A549 (cell line): ENCODE results near the gene MPPED2. TPM values are rescaled to one million over a fixed set of nuclear protein-coding genes. Genes with fewer than 3 reads are reported as not detected.

ENCODE experiments used
- ATAC-seq, 2 experiments: fragments of 200-7000 bp in 1 of 2; fragments of >200 bp in 1 of 2; cut with Nextera tagmentation in 1 of 2; cut with Tn5 transposase in 1 of 2; 3 replicates each; pipeline versions ENCODE4 v1.8.0 to v1.9.1; 2018 to 2020; ENCODE audit warnings: mild to moderate bottlenecking in 1 of 2, moderate library complexity in 1 of 2
- CTCF ChIA-PET: fragments of 300-600 bp; sonication (Branson Sonifier 250); formaldehyde crosslinking; extraction: SDS; loops from one replicate; lab custom pipeline; 2021; ENCODE audit warnings: antibody characterized with exemption, inconsistent platforms; lab: Yijun Ruan, JAX
- POLR2A ChIA-PET: fragments of 350-600 bp; formaldehyde crosslinking; extraction: SDS; loops from one replicate; lab custom pipeline; 2021; ENCODE audit warnings: antibody characterized with exemption, inconsistent platforms; lab: Yijun Ruan, JAX
- DNase-seq, 2 experiments: peaks; one replicate each; pipeline versions ENCODE4 v3.0.0 to v3.0.0-alpha.2; 2011 to 2016; ENCODE audit warnings: low read depth in 1 of 2, low spot score in 1 of 2
- FAIRE-seq: peaks from 2 replicates; lab custom pipeline; 2011; peaks lifted over from hg19 to GRCh38; lab: Jason Lieb, UNC
- H3K27ac ChIP-seq, 2 experiments: fragments of >200 bp; sonication (Bioruptor Twin); formaldehyde crosslinking; 3 replicates each; pipeline ENCODE4 v1.5.1; 2016 to 2017
- H3K4me1 ChIP-seq: fragments of >200 bp; sonication (Bioruptor Twin); formaldehyde crosslinking; 3 replicates; pipeline ENCODE4 v1.6.1; 2016
- H3K4me2 ChIP-seq: fragments of >200 bp; sonication (Bioruptor Twin); formaldehyde crosslinking; 3 replicates; pipeline ENCODE4 v1.6.1; 2016
- H3K4me3 ChIP-seq: fragments of >200 bp; sonication (Bioruptor Twin); formaldehyde crosslinking; 3 replicates; pipeline ENCODE4 v1.5.1; 2016
- H3K9me3 ChIP-seq: fragments of >200 bp; sonication (Bioruptor Twin); formaldehyde crosslinking; 3 replicates; pipeline ENCODE4 v1.6.1; 2016
- CEBPB ChIP-seq, 2 experiments: fragments of >200 bp in 1 of 2; sonication (Bioruptor Twin) in 1 of 2; formaldehyde crosslinking in 1 of 2; IDR thresholded peaks; 2 replicates each; pipeline ENCODE4 v1.6.1; 2012 to 2016
- EHMT2 ChIP-seq: fragments of 200-600 bp; sonication (generic); IDR thresholded peaks from 2 replicates; pipeline ENCODE4 v1.6.1; 2016; ENCODE audit warnings: antibody characterized with exemption, low read depth, mild to moderate bottlenecking, moderate library complexity
- ESRRA ChIP-seq: fragments of 150-350 bp; IDR thresholded peaks from 2 replicates; pipeline ENCODE4 v1.6.1; 2014; ENCODE audit warnings: mild to moderate bottlenecking, low read length, borderline replicate concordance
- KDM1A ChIP-seq: fragments of 200-600 bp; sonication (generic); IDR thresholded peaks from 2 replicates; pipeline ENCODE4 v1.6.1; 2016; ENCODE audit warnings: low read depth, mild to moderate bottlenecking
- MAZ ChIP-seq: fragments of 150-350 bp; IDR thresholded peaks from 2 replicates; pipeline ENCODE4 v1.6.1; 2014; ENCODE audit warnings: antibody characterized with exemption, low read depth, low read length, borderline replicate concordance
- MYC ChIP-seq: IDR thresholded peaks from 2 replicates; pipeline ENCODE4 v1.6.1; 2012; ENCODE audit warnings: mild to moderate bottlenecking, inconsistent platforms, low read length, improper control_type of control experiment, borderline replicate concordance
- NR3C1 ChIP-seq: fragments of >200 bp; sonication (Bioruptor Twin); formaldehyde crosslinking; IDR thresholded peaks from 3 replicates; pipeline ENCODE4 v1.6.1; 2017
- RNF2 ChIP-seq: fragments of 200-600 bp; sonication (generic); IDR thresholded peaks from 2 replicates; pipeline ENCODE4 v1.6.1; 2016; ENCODE audit warnings: low read depth, mild to moderate bottlenecking, antibody characterized with exemption, moderate library complexity, borderline replicate concordance
- SMC3 ChIP-seq: fragments of >200 bp; sonication (Bioruptor Twin); formaldehyde crosslinking; IDR thresholded peaks from 3 replicates; pipeline ENCODE4 v1.6.1; 2018; ENCODE audit warnings: inconsistent platforms
- SREBF2 ChIP-seq: fragments of 450-650 bp; IDR thresholded peaks from 2 replicates; pipeline ENCODE4 v1.6.1; 2014; ENCODE audit warnings: mild to moderate bottlenecking, moderate library complexity
- ZC3H11A ChIP-seq: fragments of 450-650 bp; IDR thresholded peaks from 2 replicates; pipeline ENCODE4 v1.6.1; 2014; ENCODE audit warnings: antibody characterized with exemption, mild to moderate bottlenecking
- WGBS: methylation state at CpG from one replicate; pipeline ENCODE4 v1.1.6; 2017; ENCODE audit errors: missing lambda C conversion rate; 5-methylcytosine and 5-hydroxymethylcytosine counted together
- polyA plus RNA-seq, 4 experiments: library from polyadenylated mRNA; depleted of rRNA in 3 of 4; stranded (reverse); fragments of >200 nt; fragmentation: RNase III in 1 of 4; extraction: RNeasy Plus Mini Kit Qiagen cat#74134 plus additional on column Dnase treatment in 1 of 4; gene quantifications; 2 replicates in 3 of 4; 3 replicates in 1 of 4; pipeline ENCODE4 v1.2.3, GENCODE V29; 2011 to 2017
- TF ChIP-seq, protein P1 (sequence below): IDR thresholded peaks from 2 replicates; pipeline ENCODE4 v1.6.1; 2012
- TF ChIP-seq, protein P2 (sequence below): fragments of 200-600 bp; sonication (generic); IDR thresholded peaks from 2 replicates; pipeline ENCODE4 v1.6.1; 2016; ENCODE audit warnings: antibody characterized with exemption, mild to moderate bottlenecking, moderate library complexity
- TF ChIP-seq, protein P3 (sequence below): fragments of >200 bp; sonication (Bioruptor Twin); formaldehyde crosslinking; IDR thresholded peaks from 2 replicates; pipeline ENCODE4 v1.6.1; 2016

MPPED2 gene
- polyA plus RNA-seq, 2 of the 4 experiments (the other 2 are of a cell fraction), result not detected

DNA sequence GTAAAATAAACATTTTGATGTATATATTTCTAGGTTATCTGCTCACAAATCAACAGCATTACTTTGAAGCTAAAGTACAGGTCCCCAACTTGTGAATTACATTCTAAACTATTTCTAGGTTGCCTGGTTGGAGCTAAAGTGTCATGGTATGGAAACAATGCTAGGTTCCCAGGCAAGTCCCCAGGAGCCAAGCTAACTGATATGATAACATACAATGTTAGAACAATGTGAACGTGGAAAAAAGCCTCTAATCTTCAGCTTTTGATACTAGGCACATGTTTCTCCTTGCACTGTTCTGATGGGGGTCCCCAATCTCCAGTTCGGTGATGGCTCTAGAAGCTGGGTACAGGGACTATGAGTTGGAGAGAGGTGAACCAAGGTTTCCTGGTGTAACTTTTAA, 153.4 kb downstream of the MPPED2 start:
- WGBS, result 0% methylated on average over 2 of the region's 2 CpGs
- no peak overlapping the region for H3K4me2 ChIP-seq
- no peaks in the 10 kb centered on the region for H3K4me1 ChIP-seq
- no peak overlapping the region for H3K4me3 ChIP-seq
- FAIRE-seq (no peak), ATAC-seq (no peak), DNase-seq (no peak)
- POLR2A ChIA-PET, result no interaction called here
- H3K27ac ChIP-seq, result no peak overlapping the region
- no peaks in the 10 kb centered on the region for H3K9me3 ChIP-seq
- CTCF ChIA-PET, result no interaction called here
- TF ChIP-seq ESRRA, result no peak
- TF ChIP-seq MYC, result no peak
- no peak for TF ChIP-seq RNF2
- TF ChIP-seq, protein P1, sequence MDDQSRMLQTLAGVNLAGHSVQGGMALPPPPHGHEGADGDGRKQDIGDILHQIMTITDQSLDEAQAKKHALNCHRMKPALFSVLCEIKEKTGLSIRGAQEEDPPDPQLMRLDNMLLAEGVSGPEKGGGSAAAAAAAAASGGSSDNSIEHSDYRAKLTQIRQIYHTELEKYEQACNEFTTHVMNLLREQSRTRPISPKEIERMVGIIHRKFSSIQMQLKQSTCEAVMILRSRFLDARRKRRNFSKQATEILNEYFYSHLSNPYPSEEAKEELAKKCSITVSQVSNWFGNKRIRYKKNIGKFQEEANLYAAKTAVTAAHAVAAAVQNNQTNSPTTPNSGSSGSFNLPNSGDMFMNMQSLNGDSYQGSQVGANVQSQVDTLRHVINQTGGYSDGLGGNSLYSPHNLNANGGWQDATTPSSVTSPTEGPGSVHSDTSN, result no peak
- TF ChIP-seq SMC3, result no peak
- TF ChIP-seq MAZ, result no peak
- TF ChIP-seq, protein P2, sequence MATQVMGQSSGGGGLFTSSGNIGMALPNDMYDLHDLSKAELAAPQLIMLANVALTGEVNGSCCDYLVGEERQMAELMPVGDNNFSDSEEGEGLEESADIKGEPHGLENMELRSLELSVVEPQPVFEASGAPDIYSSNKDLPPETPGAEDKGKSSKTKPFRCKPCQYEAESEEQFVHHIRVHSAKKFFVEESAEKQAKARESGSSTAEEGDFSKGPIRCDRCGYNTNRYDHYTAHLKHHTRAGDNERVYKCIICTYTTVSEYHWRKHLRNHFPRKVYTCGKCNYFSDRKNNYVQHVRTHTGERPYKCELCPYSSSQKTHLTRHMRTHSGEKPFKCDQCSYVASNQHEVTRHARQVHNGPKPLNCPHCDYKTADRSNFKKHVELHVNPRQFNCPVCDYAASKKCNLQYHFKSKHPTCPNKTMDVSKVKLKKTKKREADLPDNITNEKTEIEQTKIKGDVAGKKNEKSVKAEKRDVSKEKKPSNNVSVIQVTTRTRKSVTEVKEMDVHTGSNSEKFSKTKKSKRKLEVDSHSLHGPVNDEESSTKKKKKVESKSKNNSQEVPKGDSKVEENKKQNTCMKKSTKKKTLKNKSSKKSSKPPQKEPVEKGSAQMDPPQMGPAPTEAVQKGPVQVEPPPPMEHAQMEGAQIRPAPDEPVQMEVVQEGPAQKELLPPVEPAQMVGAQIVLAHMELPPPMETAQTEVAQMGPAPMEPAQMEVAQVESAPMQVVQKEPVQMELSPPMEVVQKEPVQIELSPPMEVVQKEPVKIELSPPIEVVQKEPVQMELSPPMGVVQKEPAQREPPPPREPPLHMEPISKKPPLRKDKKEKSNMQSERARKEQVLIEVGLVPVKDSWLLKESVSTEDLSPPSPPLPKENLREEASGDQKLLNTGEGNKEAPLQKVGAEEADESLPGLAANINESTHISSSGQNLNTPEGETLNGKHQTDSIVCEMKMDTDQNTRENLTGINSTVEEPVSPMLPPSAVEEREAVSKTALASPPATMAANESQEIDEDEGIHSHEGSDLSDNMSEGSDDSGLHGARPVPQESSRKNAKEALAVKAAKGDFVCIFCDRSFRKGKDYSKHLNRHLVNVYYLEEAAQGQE, result no peak
- no peak for TF ChIP-seq ZC3H11A
- TF ChIP-seq, protein P3, sequence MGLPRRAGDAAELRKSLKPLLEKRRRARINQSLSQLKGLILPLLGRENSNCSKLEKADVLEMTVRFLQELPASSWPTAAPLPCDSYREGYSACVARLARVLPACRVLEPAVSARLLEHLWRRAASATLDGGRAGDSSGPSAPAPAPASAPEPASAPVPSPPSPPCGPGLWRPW, result no peak

DNA sequence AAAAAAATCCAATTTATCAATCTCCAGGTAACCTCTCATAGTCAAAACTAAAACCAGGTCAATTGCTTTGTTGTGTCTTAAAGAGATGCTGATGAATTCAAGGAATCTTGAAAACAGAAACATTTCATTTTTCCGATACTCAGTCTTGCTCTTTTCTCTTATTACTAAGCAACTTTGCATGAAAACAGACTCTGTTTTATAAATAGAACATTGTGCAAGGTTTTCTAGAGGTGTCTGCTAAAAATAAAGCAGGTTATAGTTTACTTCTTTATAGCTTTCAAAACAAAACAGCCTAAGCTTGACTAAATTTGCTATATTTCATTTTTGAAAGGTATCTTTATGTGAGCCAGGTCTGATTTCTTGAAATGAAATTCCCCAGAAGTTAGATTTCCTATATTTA, 154.0 kb downstream of the MPPED2 start:
- POLR2A ChIA-PET, result no interaction called here
- H3K4me3 ChIP-seq, result no peak overlapping the region
- no peak for DNase-seq
- no peak for FAIRE-seq
- H3K4me2 ChIP-seq, result no peak overlapping the region
- CTCF ChIA-PET, result no interaction called here
- 67% methylated on average over 1 of the region's 1 CpG for WGBS
- TF ChIP-seq KDM1A, result no peak
- no peak for TF ChIP-seq EHMT2
- TF ChIP-seq, all 56 proteins: peak for 0
- no peaks in the 10 kb centered on the region for H3K4me1 ChIP-seq
- ATAC-seq, result no peak
- no peaks in the 10 kb centered on the region for H3K9me3 ChIP-seq
- no peak overlapping the region for H3K27ac ChIP-seq

DNA sequence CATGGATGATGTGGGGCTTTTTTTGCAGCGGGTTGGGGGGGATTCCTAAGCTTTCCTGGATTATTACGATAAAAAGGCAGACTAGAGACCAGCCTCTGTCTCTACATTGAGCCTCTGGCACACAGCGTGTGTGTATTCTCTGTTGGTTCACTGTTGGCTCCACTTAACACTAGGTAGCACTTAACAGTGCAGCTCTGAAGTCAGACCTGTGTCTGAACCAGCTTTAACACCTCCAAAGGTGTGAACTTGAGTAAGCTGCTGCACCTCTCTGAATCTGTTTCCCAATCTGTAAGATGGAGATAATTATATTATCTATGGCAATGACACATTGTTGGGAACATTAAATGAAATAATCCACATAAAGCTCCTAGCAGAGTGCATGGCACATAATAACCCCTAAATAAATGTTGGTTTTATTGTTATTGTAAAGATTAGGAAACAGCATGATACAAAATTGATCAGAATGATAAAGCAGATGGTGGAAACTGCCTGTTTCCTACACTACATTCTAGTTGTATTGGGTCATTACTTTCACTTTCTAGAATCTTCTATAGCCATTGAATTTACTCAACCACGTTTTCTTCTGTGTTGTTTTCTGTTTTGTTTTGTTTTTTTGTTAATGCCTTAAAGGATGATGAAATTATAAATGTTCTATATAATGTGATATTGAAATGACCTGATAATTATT, 154.9 kb downstream of the MPPED2 start:
- no peaks in the 10 kb centered on the region for H3K9me3 ChIP-seq
- ChIA-PET POLR2A (no interaction called here), CTCF (no interaction called here)
- DNase-seq (no peak), FAIRE-seq (no peak), ATAC-seq (no peak)
- H3K4me2 ChIP-seq, result no peak overlapping the region
- WGBS, result 7% methylated on average over 4 of the region's 4 CpGs
- H3K4me1 ChIP-seq, result no peaks in the 10 kb centered on the region
- no peak overlapping the region for H3K4me3 ChIP-seq
- no peak overlapping the region for H3K27ac ChIP-seq
- TF ChIP-seq NR3C1 (no peak), CEBPB (IDR thresholded peaks at IDR 0.05) (no peak), SREBF2 (no peak)

DNA sequence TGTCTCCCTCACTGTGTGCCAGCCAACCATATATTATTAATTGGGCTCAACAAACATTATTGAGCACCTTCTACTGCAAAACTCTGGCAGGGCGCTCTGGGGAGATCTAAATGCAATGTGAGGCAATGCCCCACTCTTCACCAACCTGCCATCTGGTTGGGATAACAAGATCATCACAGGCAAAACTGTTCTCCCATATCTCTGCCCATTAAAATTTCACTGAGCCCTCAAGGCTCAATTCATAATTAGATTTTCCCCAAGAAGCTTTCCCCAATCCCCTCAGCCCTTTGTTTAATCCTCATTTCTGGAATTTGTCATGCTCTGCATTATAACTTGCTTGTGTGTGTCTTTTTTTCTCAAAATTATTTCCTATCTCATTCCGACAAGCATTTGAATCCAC, 156.6 kb downstream of the MPPED2 start:
- no peak for FAIRE-seq
- Histone ChIP-seq H3K4me2 (no peak overlapping the region), H3K4me3 (no peak overlapping the region), H3K27ac (no peak overlapping the region), H3K9me3 (no peaks in the 10 kb centered on the region), H3K4me1 (no peaks in the 10 kb centered on the region)
- 17% methylated on average over 2 of the region's 2 CpGs for WGBS
- ChIA-PET POLR2A (no interaction called here), CTCF (no interaction called here)
- ATAC-seq, result no peak
- TF ChIP-seq MAZ, result no peak
- no peak for DNase-seq
